HUDEP-2 (cell line): ENCODE results near the gene EMP3.
"Not testable (repeated sequence)": the region's sequence is repeated elsewhere in the genome, so short reads cannot be mapped to it uniquely, and the experiment has no call there.

Experiments used
- DNase-seq, 76 experiments: peaks; one replicate each; lab custom pipeline; 2025; ENCODE audit not compliant: unreplicated experiment in 76 of 76; lab: John Stamatoyannopoulos, UW

EMP3 gene

GRCh38 chr19:48371367-48371766 is 46.0 kb downstream of the EMP3 start:
- no peak for DNase-seq

DNA sequence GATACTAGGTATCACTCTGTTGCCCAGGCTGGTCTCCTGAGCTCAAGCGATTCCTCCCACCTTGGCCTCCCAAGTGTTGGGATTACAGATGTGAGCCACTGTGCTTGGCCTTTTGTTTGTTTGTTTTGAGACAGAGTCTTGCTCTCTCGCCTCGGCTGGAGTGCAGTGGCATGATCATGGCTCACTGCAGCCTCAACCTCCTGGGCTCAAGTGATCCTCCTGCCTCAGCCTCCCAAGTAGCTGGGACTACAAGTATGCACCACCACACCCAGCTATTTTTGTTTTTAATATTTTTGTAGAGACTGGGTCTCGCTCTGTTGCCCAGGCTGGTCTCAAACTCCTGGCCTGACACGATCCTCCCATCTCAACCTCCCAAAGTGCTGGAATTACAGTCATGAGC is 46.4 kb downstream of the EMP3 start:
- not testable (repeated sequence) for DNase-seq

GRCh38 chr19:48372904-48373303 is 47.6 kb downstream of the EMP3 start:
- DNase-seq = no peak

DNA sequence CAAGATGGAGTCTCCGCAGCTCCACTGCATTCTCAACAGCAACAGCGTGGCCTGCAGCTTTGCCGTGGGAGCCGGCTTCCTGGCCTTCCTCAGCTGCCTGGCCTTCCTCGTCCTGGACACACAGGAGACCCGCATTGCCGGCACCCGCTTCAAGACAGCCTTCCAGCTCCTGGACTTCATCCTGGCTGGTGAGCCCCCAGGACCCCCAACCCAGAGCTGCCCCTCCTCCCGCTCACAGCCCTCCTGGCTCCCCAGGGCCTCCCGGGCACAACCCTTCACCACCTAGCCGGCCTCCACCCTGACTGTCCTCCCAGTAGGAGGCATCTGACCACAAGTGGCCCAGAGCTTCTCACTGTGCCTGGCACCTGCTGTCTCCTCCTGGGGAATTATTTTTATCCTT is 48.2 kb downstream of the EMP3 start:
- no peak for DNase-seq

GRCh38 chr19:48378194-48378570 is 52.8 kb downstream of the EMP3 start:
- DNase-seq = no peak

DNA sequence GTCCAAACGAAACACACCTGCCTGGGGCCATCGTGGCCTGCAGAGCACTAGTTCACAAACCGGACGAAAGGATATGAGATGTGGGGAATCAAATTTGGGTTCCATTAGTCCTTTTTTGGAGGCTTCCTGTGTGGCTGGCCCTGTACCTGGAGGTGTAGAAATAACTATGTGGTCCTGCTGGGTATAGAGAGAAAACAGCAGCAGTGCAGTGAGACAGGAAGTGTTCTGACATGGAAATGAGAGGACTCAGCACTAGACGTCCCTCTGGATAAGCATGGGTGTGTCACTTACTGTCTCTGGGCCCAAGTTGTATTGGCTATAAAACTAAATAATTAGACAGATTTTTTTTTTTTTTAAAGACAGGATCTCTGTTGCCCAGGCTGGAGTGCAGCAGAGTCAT is 53.7 kb downstream of the EMP3 start:
- no peak for DNase-seq
